D721Med (cell line): ENCODE data around the gene RBM8A.
"Not testable (repeated sequence)": the region's sequence is repeated elsewhere in the genome, so short reads cannot be mapped to it uniquely, and the experiment has no call there.

Experiments used
- DNase-seq: peaks from one replicate; pipeline ENCODE4 v3.0.0; 2011; ENCODE audit warnings: low spot score; ENCODE audit not compliant: insufficient read length
- FAIRE-seq: peaks from 2 replicates; lab custom pipeline; 2011; peaks lifted over from hg19 to GRCh38; lab: Jason Lieb, UNC
- CTCF ChIP-seq: IDR thresholded peaks from 2 replicates; pipeline ENCODE4 v1.5.1; 2012; ENCODE audit warnings: mild to moderate bottlenecking, control low read depth; ENCODE audit not compliant: insufficient read depth; ENCODE audit errors: missing control alignments

RBM8A gene

GRCh38 chr1:145927916-145928643 lies 796 bp upstream of the RBM8A start:
- FAIRE-seq, result no peak
- TF ChIP-seq CTCF, result no peak
- no peak for DNase-seq

DNA sequence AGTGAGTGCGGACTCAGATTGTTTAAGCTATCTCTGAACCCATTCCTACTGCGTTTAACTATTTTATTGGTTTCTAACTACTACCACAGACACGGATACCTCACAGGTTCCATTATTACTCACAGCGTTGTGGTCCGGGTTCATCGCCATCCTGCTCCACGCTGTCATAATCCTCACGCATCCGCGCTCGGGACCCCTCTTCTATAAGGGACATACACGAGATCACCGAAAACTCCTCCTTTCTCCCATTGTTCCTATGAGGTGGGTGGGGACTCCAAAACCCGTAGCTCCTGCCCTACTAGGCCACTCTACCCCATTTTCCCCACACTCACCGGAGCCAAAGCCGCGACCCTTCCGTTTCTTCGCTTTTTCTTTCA lies 610 bp downstream of the RBM8A start:
- FAIRE-seq (no peak), DNase-seq (no peak)
- TF ChIP-seq CTCF, result no peak

- TF ChIP-seq CTCF, result no peak
- no peak for FAIRE-seq
Measured at GRCh38 chr1:145922266-145922665, 5.0 kb downstream of the RBM8A start.

DNA sequence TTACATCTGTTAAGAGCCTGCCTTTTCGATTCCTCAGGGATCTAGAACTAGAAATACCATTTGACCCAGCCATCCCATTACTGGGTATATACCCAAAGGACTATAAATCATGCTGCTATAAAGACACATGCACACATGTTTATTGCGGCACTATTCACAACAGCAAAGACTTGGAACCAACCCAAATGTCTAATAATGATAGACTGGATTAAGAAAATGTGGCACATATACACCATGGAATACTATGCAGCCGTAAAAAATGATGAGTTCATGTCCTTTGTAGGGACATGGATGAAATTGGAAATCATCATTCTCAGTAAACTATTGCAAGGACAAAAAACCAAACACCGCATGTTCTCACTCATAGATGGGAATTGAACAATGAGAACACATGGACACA lies 7.0 kb downstream of the RBM8A start:
- not testable (repeated sequence) for FAIRE-seq, DNase-seq

More at GRCh38 chr1:145922266-145922665, 5.0 kb downstream of the RBM8A start:
- no peak for DNase-seq

DNA sequence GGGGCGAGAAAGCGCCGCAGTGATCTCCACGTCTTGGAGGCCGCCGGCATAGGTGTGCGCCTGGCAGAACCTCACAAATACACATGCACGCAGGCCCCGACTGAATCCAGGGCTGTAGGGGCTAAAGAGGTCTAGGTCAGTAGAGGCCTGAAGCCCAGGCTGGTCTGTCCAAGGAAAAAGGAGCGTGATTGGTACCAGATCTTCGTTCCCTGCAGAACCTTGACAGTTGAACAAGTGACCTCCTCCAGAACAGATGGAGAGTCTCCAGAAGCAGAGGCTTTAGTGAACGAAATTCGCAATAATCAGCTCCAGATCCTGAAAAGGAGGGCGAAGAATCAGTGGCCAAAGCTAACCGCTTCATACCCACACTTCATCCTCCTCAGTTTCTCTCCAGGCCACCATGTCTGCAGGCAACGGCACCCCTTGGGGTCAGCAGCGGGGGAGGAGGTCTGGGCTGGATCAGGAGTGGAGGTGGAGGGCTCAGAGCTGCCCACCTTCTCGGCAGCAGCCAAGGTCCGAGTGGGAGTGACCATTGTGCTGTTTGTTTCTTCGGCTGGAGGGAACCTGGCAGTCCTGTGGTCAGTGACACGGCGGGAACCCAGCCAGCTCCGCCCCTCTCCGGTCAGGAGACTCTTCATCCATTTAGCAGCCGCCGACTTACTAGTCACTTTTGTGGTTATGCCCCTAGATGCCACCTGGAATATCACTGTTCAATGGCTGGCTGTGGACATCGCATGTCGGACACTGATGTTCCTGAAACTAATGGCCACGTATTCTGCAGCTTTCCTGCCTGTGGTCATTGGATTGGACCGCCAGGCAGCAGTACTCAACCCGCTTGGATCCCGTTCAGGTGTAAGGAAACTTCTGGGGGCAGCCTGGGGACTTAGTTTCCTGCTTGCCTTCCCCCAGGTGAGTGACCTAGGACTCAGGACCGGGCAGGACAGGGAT lies 8.0 kb downstream of the RBM8A start:
- TF ChIP-seq CTCF, result no peak
- no peak for FAIRE-seq
- no peak for DNase-seq

DNA sequence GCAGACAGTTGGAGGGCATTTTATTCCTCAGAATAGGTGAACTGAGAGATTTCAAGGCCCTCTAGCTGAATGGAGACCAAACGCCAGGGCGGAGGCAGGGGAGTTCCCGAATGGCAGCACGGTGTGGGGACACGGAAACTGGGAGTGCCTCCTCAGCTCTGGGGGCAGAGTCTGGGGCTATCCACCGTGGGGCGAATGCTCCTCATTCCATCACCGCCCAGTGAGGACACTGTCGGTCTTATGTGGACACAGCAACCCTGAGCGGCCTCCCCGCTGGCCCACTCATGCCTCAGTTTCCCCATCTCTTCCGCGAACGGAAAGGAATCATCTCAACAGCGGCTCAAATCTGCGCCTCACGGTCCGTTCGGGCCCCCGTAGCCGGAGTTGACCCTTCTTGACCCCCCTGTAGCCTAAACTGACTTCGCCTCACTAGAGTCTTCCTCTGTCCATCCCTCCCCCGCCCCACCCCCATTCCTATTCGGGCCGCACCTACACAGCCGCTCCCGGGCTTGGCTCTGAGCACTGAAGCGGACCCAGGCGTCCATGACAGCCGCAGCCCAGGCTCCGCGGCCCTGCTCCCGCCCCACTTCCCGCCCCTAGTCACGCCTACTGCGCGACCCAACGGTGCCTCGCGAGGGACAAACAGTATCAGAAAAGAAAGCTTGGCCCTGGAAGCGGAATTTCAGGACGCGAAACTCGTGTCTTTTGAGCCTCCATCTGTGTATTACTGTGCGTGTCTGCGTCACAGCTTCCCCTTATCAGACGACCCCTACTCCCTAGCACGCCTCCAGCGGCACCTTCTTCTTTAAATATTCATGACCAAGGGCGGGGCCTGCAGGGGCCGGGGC lies 8.9 kb downstream of the RBM8A start, which contains the start of gene PEX11B:
Gene PEX11B, minus strand, starts transcription at position 574 of the 848 bp plus-strand sequence. Its CDS starts 29 bp downstream, at position 545.
- FAIRE-seq, result no peak
- TF ChIP-seq CTCF, result no peak
- peak; percentile 91 for DNase-seq

- FAIRE-seq (no peak), DNase-seq (no peak)
- TF ChIP-seq CTCF, result no peak
Measured at GRCh38 chr1:145917595-145917994, 9.7 kb downstream of the RBM8A start.
